Stimulated activated CD8-positive, alpha-beta memory T cell treated with anti-CD3 and anti-CD28 coated beads, Interleukin-12 subunit alpha, Interleukin-12 subunit beta, amount 100 ng/mL, for 4 hours (primary cell): ENCODE data around the gene CGB3.
A peak's percentile ranks its signal among the peaks of the same experiment; 100 is the strongest.
"Not testable (repeated sequence)": the region's sequence is repeated elsewhere in the genome, so short reads cannot be mapped to it uniquely, and the experiment has no call there.

Experiments used
- DNase-seq: peaks from one replicate; pipeline ENCODE4 v3.0.0-alpha.2; 2020; ENCODE audit warnings: low read depth

CGB3 gene

GRCh38 chr19:49042177-49042576 is 18.0 kb upstream of the CGB3 start:
- DNase-seq = no peak

- not testable (repeated sequence) for DNase-seq
Observed at GRCh38 chr19:49039736-49040135, 15.6 kb upstream of the CGB3 start.

- DNase-seq = not testable (repeated sequence)
Observed at GRCh38 chr19:49038557-49039276, 14.6 kb upstream of the CGB3 start.

GRCh38 chr19:49038111-49038510 is 14.0 kb upstream of the CGB3 start:
- DNase-seq = not testable (repeated sequence)

- DNase-seq = not testable (repeated sequence)
Observed at GRCh38 chr19:49036815-49037214, 12.7 kb upstream of the CGB3 start, which contains the start of gene CGB1. Gene CGB1 (minus strand): TSS chr19:49036895. CDS start chr19:49036711, 184 bp downstream.

- DNase-seq = not testable (repeated sequence)
Observed at GRCh38 chr19:49031642-49032301, 7.6 kb upstream of the CGB3 start, which contains the start of gene CGB2. Gene CGB2 (plus strand): TSS chr19:49031890. CDS start chr19:49032096, 206 bp downstream.

- not testable (repeated sequence) for DNase-seq
Observed at GRCh38 chr19:49030323-49030722, 6.2 kb upstream of the CGB3 start.

GRCh38 chr19:49029749-49030148 is 5.6 kb upstream of the CGB3 start:
- not testable (repeated sequence) for DNase-seq

GRCh38 chr19:49028686-49029085 is 4.6 kb upstream of the CGB3 start:
- not testable (repeated sequence) for DNase-seq

GRCh38 chr19:49025599-49025998 is 1.5 kb upstream of the CGB3 start:
- not testable (repeated sequence) for DNase-seq

- DNase-seq = not testable (repeated sequence)
Observed at GRCh38 chr19:49025088-49025487, 955 bp upstream of the CGB3 start.

GRCh38 chr19:49022116-49022515 is 2.0 kb downstream of the CGB3 start:
- DNase-seq = no peak

GRCh38 chr19:49020931-49021895 is 2.9 kb downstream of the CGB3 start:
- no peak for DNase-seq

GRCh38 chr19:49020342-49020741 is 3.8 kb downstream of the CGB3 start:
- no peak for DNase-seq

- DNase-seq = peak; percentile 46
Observed at GRCh38 chr19:49019242-49019932, 4.7 kb downstream of the CGB3 start.

GRCh38 chr19:49018388-49019241 is 5.5 kb downstream of the CGB3 start:
- not testable (repeated sequence) for DNase-seq

- DNase-seq = peak; percentile 41
Observed at GRCh38 chr19:49017666-49018351, 6.3 kb downstream of the CGB3 start.

GRCh38 chr19:49017041-49017665 is 7.0 kb downstream of the CGB3 start, which contains the start of gene LHB:
Gene LHB (minus strand): TSS chr19:49017091. CDS start chr19:49017081, 10 bp downstream.
- no peak for DNase-seq
